Breast epithelium (tissue), 3 donors: Measurements from ENCODE around the gene TMEM9.

ENCODE experiments used
- POLR2A ChIP-seq: fragments of 450-650 bp; IDR thresholded peaks from one replicate; pipeline ENCODE4 v1.6.1; 2016; ENCODE audit warnings: antibody characterized with exemption, mild to moderate bottlenecking, moderate library complexity
- TF ChIP-seq, protein P1 (sequence below), 3 donors: fragments of 450-650 bp; IDR thresholded peaks; one replicate each; pipeline ENCODE4 v1.5.1; 2016 to 2017; ENCODE audit warnings: antibody characterized with exemption in 3 of 3, mild to moderate bottlenecking in 3 of 3, moderate library complexity in 3 of 3

DNA sequence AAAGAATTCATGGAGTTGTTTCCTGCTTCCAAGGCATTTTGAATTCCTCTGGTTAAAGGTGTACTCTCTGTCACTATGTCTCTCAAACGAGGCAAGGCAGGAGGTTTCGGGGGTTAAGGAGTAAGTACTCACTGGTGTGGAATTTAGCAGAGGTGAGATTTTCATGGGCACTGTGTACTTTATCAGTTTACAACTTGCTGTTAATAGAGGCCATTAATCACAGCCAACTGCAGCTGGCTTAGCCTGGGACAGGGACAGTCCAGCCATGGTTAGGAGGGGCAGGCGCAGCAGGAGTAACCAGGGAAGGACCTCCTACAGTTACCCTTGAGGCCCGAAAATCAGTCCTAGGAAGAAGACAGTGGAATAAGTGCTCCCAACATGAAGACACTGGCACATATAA lies 18.1 kb upstream of the TMEM9 start:
- TF ChIP-seq, protein P1, sequence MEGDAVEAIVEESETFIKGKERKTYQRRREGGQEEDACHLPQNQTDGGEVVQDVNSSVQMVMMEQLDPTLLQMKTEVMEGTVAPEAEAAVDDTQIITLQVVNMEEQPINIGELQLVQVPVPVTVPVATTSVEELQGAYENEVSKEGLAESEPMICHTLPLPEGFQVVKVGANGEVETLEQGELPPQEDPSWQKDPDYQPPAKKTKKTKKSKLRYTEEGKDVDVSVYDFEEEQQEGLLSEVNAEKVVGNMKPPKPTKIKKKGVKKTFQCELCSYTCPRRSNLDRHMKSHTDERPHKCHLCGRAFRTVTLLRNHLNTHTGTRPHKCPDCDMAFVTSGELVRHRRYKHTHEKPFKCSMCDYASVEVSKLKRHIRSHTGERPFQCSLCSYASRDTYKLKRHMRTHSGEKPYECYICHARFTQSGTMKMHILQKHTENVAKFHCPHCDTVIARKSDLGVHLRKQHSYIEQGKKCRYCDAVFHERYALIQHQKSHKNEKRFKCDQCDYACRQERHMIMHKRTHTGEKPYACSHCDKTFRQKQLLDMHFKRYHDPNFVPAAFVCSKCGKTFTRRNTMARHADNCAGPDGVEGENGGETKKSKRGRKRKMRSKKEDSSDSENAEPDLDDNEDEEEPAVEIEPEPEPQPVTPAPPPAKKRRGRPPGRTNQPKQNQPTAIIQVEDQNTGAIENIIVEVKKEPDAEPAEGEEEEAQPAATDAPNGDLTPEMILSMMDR (IDR thresholded peaks at IDR 0.05), result no peak
- TF ChIP-seq POLR2A, result no peak
